ENCODE data around the gene HSF5. TPM values are rescaled to one million over a fixed set of nuclear protein-coding genes. Genes with fewer than 3 reads are reported as not detected.
"Not testable (repeated sequence)": the region's sequence is repeated elsewhere in the genome, so short reads cannot be mapped to it uniquely, and the experiment has no call there.

The HSF5 gene
- total RNA-seq, 1 donor from 2014 or later = 0.32 TPM

- no peak for DNase-seq
These were observed 86.2 kb downstream of the HSF5 start for GRCh38 chr17:58402047-58402446.

GRCh38 chr17:58401287-58401686 is 86.9 kb downstream of the HSF5 start:
- DNase-seq = no peak
- H3K27ac ChIP-seq = no peak overlapping the region
- H3K36me3 ChIP-seq = no peaks in the 10 kb centered on the region
- ATAC-seq = no peak
- H3K4me3 ChIP-seq = no peak overlapping the region
- no peaks in the 10 kb centered on the region for H3K4me1 ChIP-seq
- intact Hi-C loops (cut with DNase I) = no loop called here
- TF ChIP-seq, protein P1, sequence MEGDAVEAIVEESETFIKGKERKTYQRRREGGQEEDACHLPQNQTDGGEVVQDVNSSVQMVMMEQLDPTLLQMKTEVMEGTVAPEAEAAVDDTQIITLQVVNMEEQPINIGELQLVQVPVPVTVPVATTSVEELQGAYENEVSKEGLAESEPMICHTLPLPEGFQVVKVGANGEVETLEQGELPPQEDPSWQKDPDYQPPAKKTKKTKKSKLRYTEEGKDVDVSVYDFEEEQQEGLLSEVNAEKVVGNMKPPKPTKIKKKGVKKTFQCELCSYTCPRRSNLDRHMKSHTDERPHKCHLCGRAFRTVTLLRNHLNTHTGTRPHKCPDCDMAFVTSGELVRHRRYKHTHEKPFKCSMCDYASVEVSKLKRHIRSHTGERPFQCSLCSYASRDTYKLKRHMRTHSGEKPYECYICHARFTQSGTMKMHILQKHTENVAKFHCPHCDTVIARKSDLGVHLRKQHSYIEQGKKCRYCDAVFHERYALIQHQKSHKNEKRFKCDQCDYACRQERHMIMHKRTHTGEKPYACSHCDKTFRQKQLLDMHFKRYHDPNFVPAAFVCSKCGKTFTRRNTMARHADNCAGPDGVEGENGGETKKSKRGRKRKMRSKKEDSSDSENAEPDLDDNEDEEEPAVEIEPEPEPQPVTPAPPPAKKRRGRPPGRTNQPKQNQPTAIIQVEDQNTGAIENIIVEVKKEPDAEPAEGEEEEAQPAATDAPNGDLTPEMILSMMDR (IDR thresholded peaks at IDR 0.05) = no peak
- no peaks in the 10 kb centered on the region for H3K9me3 ChIP-seq
- no peaks in the 10 kb centered on the region for H3K27me3 ChIP-seq (ENCODE audit: low read depth)

More at GRCh38 chr17:58402047-58402446, 86.2 kb downstream of the HSF5 start:
- Histone ChIP-seq H3K4me1 (no peaks in the 10 kb centered on the region), H3K36me3 (no peaks in the 10 kb centered on the region), H3K27ac (no peak overlapping the region), H3K27me3 (ENCODE audit: low read depth) (no peaks in the 10 kb centered on the region), H3K9me3 (no peaks in the 10 kb centered on the region), H3K4me3 (no peak overlapping the region)
- TF ChIP-seq, protein P1 (IDR thresholded peaks at IDR 0.05) = no peak
- intact Hi-C loops (cut with DNase I) = no loop called here
- no peak for ATAC-seq

GRCh38 chr17:58400826-58401225 is 87.4 kb downstream of the HSF5 start:
- Histone ChIP-seq H3K27me3 (ENCODE audit: low read depth) (no peaks in the 10 kb centered on the region), H3K36me3 (no peaks in the 10 kb centered on the region), H3K4me3 (no peak overlapping the region), H3K9me3 (no peaks in the 10 kb centered on the region), H3K27ac (no peak overlapping the region), H3K4me1 (no peaks in the 10 kb centered on the region)
- TF ChIP-seq, protein P1 (IDR thresholded peaks at IDR 0.05) = no peak
- no peak for ATAC-seq
- intact Hi-C loops (cut with DNase I) = no loop called here
- DNase-seq = no peak

GRCh38 chr17:58399974-58400373 is 88.2 kb downstream of the HSF5 start:
- ATAC-seq (no peak), DNase-seq (no peak)
- H3K27me3 ChIP-seq (ENCODE audit: low read depth) = no peaks in the 10 kb centered on the region
- no peaks in the 10 kb centered on the region for H3K36me3 ChIP-seq
- H3K4me3 ChIP-seq = no peak overlapping the region
- TF ChIP-seq, protein P1 (IDR thresholded peaks at IDR 0.05) = no peak
- H3K9me3 ChIP-seq = no peaks in the 10 kb centered on the region
- H3K4me1 ChIP-seq = no peaks in the 10 kb centered on the region
- H3K27ac ChIP-seq = no peak overlapping the region
- intact Hi-C loops (cut with DNase I) = no loop called here

DNA sequence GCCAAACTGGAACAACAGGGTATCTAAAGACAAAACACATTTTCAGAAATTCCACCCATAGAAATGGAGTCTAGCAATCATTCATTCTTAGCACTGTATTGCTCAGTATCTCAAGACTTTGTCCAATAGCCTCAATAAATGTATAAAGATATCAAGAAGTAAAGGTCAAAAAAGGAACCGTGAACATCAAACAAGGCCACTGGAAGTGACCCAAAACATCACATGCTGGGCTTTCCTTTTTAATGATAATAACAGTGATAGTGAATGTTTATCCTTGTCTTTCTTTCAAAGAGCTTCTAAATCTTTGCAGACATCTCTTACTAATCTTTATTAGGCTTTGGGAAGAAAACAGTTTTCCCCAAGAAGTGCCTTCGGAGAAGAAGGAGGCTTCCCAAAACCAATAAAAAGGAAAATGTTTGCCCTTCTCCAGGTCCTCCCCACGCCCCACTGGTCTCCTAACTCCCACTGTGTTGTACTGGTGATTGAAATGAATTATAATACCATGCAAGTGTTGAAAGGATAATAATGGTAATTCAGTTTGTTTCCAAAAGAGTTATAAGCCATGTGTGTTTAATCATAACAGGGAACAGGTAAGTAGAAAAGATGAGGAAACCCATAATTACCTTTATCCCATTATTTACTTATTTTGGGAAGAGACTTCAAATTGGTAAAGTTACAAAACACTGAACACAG is 89.5 kb downstream of the HSF5 start:
- no peak overlapping the region for H3K27ac ChIP-seq
- no peaks in the 10 kb centered on the region for H3K9me3 ChIP-seq
- intact Hi-C loops (cut with DNase I) = no loop called here
- ATAC-seq (no peak), DNase-seq (no peak)
- no peak overlapping the region for H3K4me3 ChIP-seq
- no peaks in the 10 kb centered on the region for H3K36me3 ChIP-seq
- TF ChIP-seq, protein P1 (IDR thresholded peaks at IDR 0.05) = no peak
- H3K27me3 ChIP-seq (ENCODE audit: low read depth) = no peaks in the 10 kb centered on the region
- no peaks in the 10 kb centered on the region for H3K4me1 ChIP-seq

GRCh38 chr17:58397421-58397820 is 90.8 kb downstream of the HSF5 start:
- DNase-seq; H3K36me3 ChIP-seq; H3K4me3 ChIP-seq; H3K4me1 ChIP-seq; H3K9me3 ChIP-seq; H3K27ac ChIP-seq; H3K27me3 ChIP-seq (ENCODE audit: low read depth); ATAC-seq; intact Hi-C loops (cut with DNase I): not testable (repeated sequence)
